Measurements from ENCODE around the gene COBLL1. TPM values are rescaled to one million over a fixed set of nuclear protein-coding genes. Genes with fewer than 3 reads are reported as not detected.

Gene COBLL1
- total and polyA plus RNA-seq, 2 of the 4 experiments (the other 2 are of a cell fraction), result 0.79 to 1.1 TPM

GRCh38 chr2:164764474-164764873, 77.1 kb downstream of the COBLL1 start:
- no peaks in the 10 kb centered on the region for H3K9me3 ChIP-seq (ENCODE audit: control insufficient read depth, insufficient read depth, low read length)
- H3K56ac ChIP-seq (ENCODE audit: extremely low read depth, insufficient read depth, low read length), result no peak overlapping the region
- no peak overlapping the region for H2BK20ac ChIP-seq (ENCODE audit: low read depth, low read length)
- H2AK9ac ChIP-seq (replicated peaks; ENCODE audit: low read depth, low read length, poor library complexity), result no peak overlapping the region
- intact Hi-C loops (cut with micrococcal nuclease), result no loop called here
- CTCF ChIA-PET, result no interaction called here
- no peak overlapping the region for H3K4me3 ChIP-seq (ENCODE audit: insufficient read depth, low read depth, low read length)
- H3K27me3 ChIP-seq (ENCODE audit: control insufficient read depth, insufficient read depth, low read length), result no peaks in the 10 kb centered on the region
- H3K27ac ChIP-seq (ENCODE audit: insufficient read depth, low read length), result no peak overlapping the region
- H4K8ac ChIP-seq (ENCODE audit: low read depth in 2 of 2, low read length in 2 of 2), result no peak overlapping the region
- no peak overlapping the region for H3K4ac ChIP-seq (ENCODE audit: low read depth, low read length)
- in situ Hi-C loops (cut with MboI; ENCODE audit: low sequenced_read_pairs), result no loop called here
- no peak overlapping the region for H2BK5ac ChIP-seq (ENCODE audit: low read depth, low read length, poor library complexity, severe bottlenecking)
- ATAC-seq (ENCODE audit: low read depth), result no peak
- no peak overlapping the region for H2AFZ ChIP-seq (replicated peaks; ENCODE audit: low read length, poor library complexity)
- H3K14ac ChIP-seq (replicated peaks; ENCODE audit: low read depth, low read length), result no peak overlapping the region
- no peaks in the 10 kb centered on the region for H3K9me1 ChIP-seq (ENCODE audit: insufficient read depth, low read length)
- BruUV-seq (replicated peaks), result no TSS peak
- no peak overlapping the region for H3K18ac ChIP-seq (ENCODE audit: low read depth, low read length)
- no peak overlapping the region for H3K23ac ChIP-seq (ENCODE audit: low read depth, low read length)
- H3K36me3 ChIP-seq (ENCODE audit: control insufficient read depth, insufficient read depth, low read length), result no peaks in the 10 kb centered on the region
- no peak overlapping the region for H2AK5ac ChIP-seq (ENCODE audit: low read depth, low read length)
- H2BK120ac ChIP-seq (ENCODE audit: low read depth, low read length), result no peak overlapping the region
- H2BK15ac ChIP-seq (ENCODE audit: low read depth, low read length), result no peak overlapping the region
- TF ChIP-seq NFE2L2 (IDR thresholded peaks at IDR 0.05; ENCODE audit: low read depth, low read length) (no peak), BHLHE40 (IDR thresholded peaks at IDR 0.05; ENCODE audit: low read depth, low read length) (no peak), ELK1 (IDR thresholded peaks at IDR 0.05; ENCODE audit: borderline replicate concordance, low read depth, low read length) (no peak)
- no peak for DNase-seq
- H3K4me2 ChIP-seq (ENCODE audit: low read depth, low read length), result no peak overlapping the region
- H4K5ac ChIP-seq (ENCODE audit: low read depth, low read length), result no peak overlapping the region
- POLR2A ChIA-PET (ENCODE audit: unreplicated experiment), result no interaction called here
- no peak overlapping the region for H3K9ac ChIP-seq (ENCODE audit: low read depth, low read length)
- no CpG with 5 or more reads among the region's 1 CpG for WGBS, 2 experiments (ENCODE audit: extremely low coverage in 2 of 2, insufficient read length in 1 of 2)
- dilution Hi-C loops (cut with HindIII; ENCODE audit: low sequenced_read_pairs, unreplicated experiment), result no loop called here
- no peak overlapping the region for H4K91ac ChIP-seq (ENCODE audit: insufficient read depth, low read depth, low read length)
- no peaks in the 10 kb centered on the region for H3K4me1 ChIP-seq (ENCODE audit: control insufficient read depth, insufficient read depth, low read length)
- no peaks in the 10 kb centered on the region for H3K79me1 ChIP-seq (ENCODE audit: low read depth in 1 of 2, low read length in 2 of 2)
- no peaks in the 10 kb centered on the region for H4K20me1 ChIP-seq (ENCODE audit: insufficient read depth, low read length)
